ENCODE results near the gene AIF1L.
A peak's percentile ranks its signal among the peaks of the same experiment; 100 is the strongest.
"Not testable (repeated sequence)": the region's sequence is repeated elsewhere in the genome, so short reads cannot be mapped to it uniquely, and the experiment has no call there.

The AIF1L gene

GRCh38 chr9:131119600-131119999 lies 23.3 kb downstream of the AIF1L start:
- DNase-seq (ENCODE audit: low spot score) = no peak

GRCh38 chr9:131120620-131121228 lies 24.4 kb downstream of the AIF1L start:
- DNase-seq (ENCODE audit: low spot score) = no peak

DNA sequence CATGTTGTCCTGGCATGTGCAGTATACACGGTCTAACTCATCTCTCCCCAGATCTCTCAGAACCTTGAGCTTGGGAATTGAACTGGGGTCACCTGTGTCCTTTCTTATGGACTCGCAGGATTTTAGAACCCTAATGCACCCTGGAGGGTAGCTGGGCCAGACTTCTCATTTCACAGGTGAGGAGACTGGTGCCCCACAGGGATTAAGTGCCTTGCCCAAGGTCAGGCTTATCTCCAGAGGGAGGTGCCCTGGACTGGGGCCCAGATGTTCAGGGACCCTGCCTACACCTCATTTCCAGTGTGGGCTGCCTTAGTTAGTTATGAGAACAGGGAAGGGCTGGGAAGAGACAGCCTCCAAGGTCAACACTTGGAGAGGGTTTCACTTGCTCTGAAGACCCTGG lies 25.0 kb downstream of the AIF1L start:
- DNase-seq (ENCODE audit: low spot score) = no peak

GRCh38 chr9:131122158-131122557 lies 25.8 kb downstream of the AIF1L start:
- DNase-seq (ENCODE audit: low spot score) = no peak

GRCh38 chr9:131125038-131125287 lies 28.6 kb downstream of the AIF1L start:
- DNase-seq (ENCODE audit: low spot score) = no peak

DNA sequence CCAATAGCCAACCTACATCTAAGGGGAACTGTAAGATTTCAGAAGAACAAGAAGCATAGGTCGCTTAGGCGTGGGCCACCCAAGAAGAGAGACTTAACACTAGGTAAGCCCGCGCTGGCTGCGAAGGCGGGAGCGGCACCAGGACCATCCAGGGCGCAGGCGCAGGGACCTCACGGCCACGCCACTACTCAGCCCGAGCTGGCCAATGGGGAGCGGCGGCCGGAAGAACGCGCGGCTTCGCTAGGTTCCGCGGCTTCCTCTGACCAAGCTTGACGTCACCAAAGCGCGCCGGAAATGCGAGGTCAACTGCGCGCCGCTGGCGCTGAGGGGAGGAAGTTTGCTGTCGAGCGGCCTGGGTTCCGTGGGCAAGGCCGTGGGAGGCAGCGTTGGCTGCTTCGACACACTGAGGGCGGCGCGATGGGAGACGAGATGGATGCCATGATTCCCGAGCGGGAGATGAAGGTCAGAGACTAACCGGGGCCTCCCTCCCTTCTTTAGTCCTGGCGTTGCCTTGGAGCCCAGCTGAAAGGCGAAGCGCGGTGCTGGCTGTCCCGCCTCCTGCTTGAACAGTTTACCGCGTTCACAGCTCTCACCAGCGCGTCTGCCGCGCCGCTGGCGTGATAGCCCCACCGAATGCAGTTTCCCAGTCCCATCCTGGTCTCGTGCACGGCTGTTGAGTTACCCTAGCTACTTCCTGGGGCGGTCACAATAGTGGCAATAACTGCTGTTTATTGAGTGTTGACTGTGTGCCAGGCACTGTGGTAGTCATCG lies 29.1 kb downstream of the AIF1L start, which contains the start of gene NUP214:
TSS of gene NUP214 (plus strand) at position 299 of the 771 bp plus-strand sequence. CDS start at position 418, 119 bp downstream.
- DNase-seq (ENCODE audit: low spot score) = peak; percentile 97

DNA sequence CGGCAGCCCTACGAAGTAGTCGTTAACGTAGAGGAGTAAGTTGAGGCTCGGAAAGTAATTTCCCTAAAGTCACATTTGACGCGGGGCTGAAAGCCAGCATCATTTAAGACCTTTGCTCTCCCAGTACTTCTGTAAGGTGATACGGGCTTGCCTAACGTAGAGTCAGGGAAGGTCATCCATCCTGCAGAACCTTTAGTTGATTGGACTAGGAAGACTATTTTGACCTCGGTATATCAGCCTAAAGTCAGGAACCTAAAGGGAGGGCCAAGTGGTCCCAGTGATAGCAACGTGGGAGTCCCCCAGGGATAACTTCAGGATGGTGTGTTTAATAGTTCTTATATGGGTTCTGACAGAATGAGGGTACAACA lies 29.7 kb downstream of the AIF1L start:
- DNase-seq (ENCODE audit: low spot score) = no peak

GRCh38 chr9:131129183-131129582 lies 32.9 kb downstream of the AIF1L start:
- DNase-seq (ENCODE audit: low spot score) = no peak

DNA sequence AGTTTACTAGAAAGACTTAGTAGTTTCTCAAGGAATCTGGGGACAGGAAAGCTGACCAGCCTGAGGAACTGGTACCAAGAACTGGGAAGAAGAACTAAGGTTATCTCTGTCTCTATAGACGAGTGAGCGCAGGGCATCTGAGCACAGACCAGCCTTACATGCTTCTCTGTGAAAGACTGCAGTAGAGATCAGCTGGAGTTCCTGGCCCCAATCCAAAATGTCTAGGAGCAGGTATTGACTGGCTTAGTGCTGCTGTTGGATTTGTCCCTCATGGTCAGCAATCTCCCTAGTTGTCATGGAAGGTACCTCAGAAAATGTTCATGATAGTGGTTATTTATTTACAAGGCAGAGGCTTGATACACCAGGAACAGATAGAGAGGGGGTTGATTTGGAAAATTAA lies 42.3 kb downstream of the AIF1L start:
- no peak for DNase-seq (ENCODE audit: low spot score)

GRCh38 chr9:131140112-131140511 lies 43.8 kb downstream of the AIF1L start:
- no peak for DNase-seq (ENCODE audit: low spot score)

GRCh38 chr9:131140550-131140949 lies 44.2 kb downstream of the AIF1L start:
- no peak for DNase-seq (ENCODE audit: low spot score)

GRCh38 chr9:131142160-131142559 lies 45.8 kb downstream of the AIF1L start:
- DNase-seq (ENCODE audit: low spot score) = no peak

GRCh38 chr9:131144201-131144600 lies 47.9 kb downstream of the AIF1L start:
- DNase-seq (ENCODE audit: low spot score) = no peak

DNA sequence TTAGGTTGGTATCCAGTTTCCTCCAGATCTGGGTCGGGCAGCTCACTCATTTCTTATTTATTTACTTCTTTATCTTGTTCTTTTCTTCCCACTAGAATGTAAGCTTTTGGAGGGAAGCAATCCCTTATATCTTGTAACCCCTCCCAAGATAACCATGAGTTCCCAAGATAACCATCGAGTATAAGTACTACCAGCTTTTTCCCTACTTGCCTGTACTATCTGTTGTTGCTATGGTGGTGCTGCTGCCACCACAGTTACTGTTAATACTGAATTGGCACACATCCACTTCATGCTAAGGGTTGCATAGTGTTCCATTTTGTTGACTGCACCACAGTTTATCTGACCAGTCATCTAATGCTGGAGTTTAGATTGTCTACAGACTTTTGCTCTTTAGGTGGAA lies 48.9 kb downstream of the AIF1L start:
- DNase-seq (ENCODE audit: low spot score) = no peak

DNA sequence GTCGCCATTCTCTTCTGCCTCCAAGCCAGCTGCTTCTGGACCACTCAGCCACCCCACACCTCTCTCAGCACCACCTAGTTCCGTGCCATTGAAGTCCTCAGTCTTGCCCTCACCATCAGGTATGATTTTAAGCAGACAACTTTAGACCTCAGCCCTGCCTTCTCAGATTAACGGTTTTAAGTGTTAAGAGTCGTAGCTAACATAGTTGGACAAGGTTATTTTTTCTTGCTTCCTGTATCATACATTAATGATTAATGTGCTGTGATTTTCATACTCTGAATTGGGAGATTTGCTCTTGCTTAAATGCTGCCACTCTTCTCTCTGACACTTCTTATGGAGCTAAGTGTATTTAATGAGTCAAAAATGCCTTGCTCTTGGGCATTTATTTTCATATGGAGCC lies 49.9 kb downstream of the AIF1L start:
- DNase-seq (ENCODE audit: low spot score) = no peak

- no peak for DNase-seq (ENCODE audit: low spot score)
Observed at GRCh38 chr9:131148276-131148675, 51.9 kb downstream of the AIF1L start.

DNA sequence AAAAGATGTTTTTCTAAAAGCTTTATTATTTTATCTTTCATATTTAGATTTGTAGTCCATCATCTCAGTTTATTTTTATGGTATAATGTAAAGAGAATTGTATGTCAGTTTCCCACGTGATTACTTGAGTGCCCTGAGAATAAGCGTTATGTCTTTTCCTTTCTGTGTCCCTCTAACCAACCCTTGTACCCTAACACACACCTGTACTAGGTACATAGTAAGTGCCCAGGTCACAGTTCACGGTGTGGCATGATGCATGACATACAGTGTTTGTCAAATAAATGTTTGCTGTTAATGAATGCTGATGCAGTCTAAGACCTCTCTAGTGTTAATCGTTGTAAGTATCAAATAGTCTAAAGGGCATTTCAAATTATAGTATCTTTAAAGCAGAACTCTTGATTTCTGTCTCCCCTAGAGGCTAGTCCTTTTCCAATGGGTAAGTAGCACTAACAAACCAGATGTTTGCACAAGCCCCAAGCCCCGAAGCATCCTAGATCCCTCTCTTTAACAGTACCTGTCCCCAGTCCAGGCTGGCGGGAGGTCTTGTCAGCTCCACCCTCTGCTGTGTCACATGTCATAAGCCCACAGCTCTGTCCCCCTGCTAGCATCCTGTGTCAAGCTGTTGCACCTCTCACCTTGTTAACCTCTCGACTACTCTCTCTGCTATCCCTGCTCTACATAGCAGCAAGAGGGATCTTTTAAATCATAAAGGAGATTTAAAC lies 52.8 kb downstream of the AIF1L start:
- DNase-seq (ENCODE audit: low spot score) = no peak

GRCh38 chr9:131149688-131150053 lies 53.3 kb downstream of the AIF1L start:
- no peak for DNase-seq (ENCODE audit: low spot score)

GRCh38 chr9:131153595-131153994 lies 57.3 kb downstream of the AIF1L start:
- DNase-seq (ENCODE audit: low spot score) = no peak

GRCh38 chr9:131158673-131159072 lies 62.3 kb downstream of the AIF1L start:
- not testable (repeated sequence) for DNase-seq (ENCODE audit: low spot score)

- no peak for DNase-seq (ENCODE audit: low spot score)
Observed at GRCh38 chr9:131160416-131161112, 64.2 kb downstream of the AIF1L start.

DNA sequence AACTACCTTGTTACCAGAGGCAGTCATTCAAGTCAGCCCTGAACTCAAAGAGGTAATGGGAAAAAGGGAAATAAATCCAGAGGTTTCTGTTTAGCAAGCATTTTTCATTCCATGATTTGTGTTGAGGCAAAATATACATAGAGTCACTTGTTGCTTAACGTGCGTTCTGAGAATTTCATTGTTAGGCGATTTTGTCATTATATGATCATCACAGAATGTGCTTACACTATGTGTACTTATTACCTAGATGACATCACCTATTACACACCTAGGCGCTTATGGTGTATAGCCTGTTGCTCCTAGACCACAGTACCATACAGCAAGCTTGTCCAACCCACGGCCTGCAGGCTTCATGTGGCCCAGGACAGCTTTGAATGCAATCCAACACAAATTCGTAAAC lies 65.3 kb downstream of the AIF1L start:
- no peak for DNase-seq (ENCODE audit: low spot score)

All from SK-N-DZ (cell line).